22Rv1 (cell line): ENCODE measurements around the gene RIMKLB.

ENCODE experiments used
- ZFX ChIP-seq: fragments of 450-650 bp; IDR thresholded peaks from 2 replicates; pipeline ENCODE4 v1.6.1; 2017; ENCODE audit warnings: antibody characterized with exemption, borderline replicate concordance
- TF ChIP-seq, protein P1 (sequence below): fragments of 450-650 bp; IDR thresholded peaks from 2 replicates; pipeline ENCODE4 v1.5.1; 2017; ENCODE audit warnings: mild to moderate bottlenecking

DNA sequence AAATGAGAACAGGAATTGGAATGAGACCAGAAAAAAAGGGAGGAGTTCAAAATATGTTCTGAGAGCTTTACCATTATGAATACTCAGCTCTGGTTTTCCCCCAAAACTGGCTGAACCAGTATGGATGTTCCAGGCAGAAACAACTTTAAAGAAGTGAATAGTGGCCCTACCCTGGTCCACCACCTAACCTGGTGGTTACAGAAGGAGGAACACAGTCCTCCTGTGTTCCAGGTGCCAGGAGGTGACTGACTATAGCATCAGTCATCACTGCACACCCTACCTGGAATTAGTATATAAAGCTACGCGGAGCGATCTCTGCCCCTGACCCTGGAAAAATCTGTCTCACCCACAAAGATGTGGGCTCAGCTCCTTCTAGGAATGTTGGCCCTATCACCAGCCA, 124.5 kb downstream of the RIMKLB start, which contains the start of gene A2ML1:
- TF ChIP-seq, protein P1, sequence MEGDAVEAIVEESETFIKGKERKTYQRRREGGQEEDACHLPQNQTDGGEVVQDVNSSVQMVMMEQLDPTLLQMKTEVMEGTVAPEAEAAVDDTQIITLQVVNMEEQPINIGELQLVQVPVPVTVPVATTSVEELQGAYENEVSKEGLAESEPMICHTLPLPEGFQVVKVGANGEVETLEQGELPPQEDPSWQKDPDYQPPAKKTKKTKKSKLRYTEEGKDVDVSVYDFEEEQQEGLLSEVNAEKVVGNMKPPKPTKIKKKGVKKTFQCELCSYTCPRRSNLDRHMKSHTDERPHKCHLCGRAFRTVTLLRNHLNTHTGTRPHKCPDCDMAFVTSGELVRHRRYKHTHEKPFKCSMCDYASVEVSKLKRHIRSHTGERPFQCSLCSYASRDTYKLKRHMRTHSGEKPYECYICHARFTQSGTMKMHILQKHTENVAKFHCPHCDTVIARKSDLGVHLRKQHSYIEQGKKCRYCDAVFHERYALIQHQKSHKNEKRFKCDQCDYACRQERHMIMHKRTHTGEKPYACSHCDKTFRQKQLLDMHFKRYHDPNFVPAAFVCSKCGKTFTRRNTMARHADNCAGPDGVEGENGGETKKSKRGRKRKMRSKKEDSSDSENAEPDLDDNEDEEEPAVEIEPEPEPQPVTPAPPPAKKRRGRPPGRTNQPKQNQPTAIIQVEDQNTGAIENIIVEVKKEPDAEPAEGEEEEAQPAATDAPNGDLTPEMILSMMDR = no peak
- no peak for TF ChIP-seq ZFX
